Activated CD4-positive, alpha-beta T cell treated with anti-CD3 and anti-CD28 coated beads, Interleukin-2, Interleukin-4, amounts not matched to agents 100 ng/mL and 50 ng/mL, durations not matched to agents 16 hours and 8 hours (primary cell): Measurements from ENCODE around the gene PPFIBP2.

Experiments used
- DNase-seq: peaks from one replicate; pipeline ENCODE4 v3.0.0-alpha.2; 2020; ENCODE audit warnings: low spot score

The PPFIBP2 gene

DNA sequence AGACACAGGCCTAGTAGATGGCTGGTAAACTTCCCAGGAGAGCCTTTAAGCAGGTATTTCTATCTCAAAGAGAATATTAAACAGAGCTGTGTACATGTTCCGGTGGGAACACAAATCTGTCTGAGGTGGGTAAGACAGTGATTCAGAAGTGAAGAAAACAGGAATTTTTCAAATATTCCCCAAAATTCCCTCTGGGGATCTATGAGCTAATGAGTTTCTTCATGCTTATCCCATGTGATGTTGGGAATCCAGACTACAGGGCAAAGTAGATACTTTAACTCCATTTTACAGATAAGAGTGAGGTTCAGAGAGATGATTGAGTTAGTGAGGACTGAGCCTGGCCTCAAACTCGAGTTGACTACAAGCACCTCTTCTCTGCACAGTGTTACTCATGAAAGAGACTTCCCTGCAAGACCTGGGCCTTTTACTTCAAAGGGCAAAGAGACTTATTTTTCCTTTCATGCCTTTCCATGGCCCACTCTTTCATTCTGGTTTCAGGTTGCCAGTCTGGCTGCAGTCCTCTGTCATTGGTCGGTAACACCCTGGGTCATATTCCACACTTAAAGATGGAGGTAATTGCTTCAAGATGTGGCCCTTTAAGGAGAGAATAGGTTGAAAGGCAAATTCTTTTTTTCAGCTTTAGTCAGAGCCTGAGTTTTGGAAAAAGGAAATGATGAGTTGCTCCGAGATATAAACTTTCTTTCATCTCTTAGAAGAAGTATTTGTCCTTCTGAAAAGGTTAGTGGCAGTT, 89.4 kb downstream of the PPFIBP2 start:
- no peak for DNase-seq

DNA sequence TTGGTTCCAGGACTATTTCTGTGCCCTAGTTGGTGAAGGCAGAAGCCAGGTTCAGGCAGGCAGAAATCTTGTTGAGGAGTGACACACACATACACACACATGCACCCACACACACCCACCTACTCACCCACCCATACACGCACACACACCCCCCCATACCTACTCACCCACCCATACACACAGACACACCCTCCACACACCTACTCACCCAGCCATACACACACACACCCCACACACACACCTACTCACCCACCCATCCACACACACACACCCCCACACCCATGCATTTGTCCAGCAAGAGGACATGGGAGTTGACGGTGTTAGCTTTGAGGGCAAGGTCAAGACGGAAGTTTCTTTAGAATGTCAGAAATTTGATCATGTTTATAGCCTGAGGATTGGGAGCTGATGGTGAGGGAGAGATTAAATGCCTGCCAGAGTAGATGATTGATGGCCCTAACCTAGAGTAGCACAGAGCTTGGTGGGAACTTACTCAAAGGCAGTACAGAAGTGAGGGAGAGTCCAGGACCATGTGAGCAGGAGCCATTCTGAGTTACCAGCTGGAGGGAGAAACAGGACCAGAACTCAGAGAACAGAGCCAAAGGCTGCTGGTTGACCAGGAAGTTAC, 90.6 kb downstream of the PPFIBP2 start:
- no peak for DNase-seq

DNA sequence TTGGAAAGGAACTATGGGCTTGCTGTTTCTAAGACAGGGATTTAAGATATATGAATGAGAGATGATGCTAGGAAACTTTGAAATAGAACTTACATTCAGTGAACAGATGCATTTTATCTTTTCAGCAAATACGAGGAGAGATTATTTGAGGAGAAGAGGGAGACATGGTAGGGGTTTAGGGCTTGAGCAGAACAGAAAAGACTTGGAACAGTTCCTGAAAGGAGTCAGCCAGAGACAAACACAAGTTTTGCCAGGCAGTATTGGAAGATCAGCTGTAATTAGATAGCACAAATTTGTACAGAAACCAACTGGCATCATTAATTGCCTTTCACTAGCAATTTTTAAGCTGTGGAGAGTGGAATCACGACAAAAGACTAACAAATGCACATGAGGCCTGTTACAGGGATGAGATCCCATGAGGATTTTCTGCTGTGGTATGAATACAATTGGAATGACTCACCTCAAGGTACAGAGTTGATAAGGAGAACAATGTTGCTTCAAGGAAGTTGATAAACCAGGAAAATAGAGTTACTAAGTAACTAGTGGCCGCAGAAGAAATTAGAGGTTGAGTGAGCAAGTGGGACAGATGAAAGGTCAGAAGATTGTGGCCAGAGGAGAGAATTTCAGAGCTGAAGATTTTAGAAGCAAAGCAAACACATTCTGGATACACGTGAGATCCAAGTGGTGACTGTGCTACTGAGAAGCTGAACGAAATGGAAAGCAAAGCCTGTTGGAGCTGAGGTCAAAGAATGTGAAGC, 91.6 kb downstream of the PPFIBP2 start:
- no peak for DNase-seq

DNA sequence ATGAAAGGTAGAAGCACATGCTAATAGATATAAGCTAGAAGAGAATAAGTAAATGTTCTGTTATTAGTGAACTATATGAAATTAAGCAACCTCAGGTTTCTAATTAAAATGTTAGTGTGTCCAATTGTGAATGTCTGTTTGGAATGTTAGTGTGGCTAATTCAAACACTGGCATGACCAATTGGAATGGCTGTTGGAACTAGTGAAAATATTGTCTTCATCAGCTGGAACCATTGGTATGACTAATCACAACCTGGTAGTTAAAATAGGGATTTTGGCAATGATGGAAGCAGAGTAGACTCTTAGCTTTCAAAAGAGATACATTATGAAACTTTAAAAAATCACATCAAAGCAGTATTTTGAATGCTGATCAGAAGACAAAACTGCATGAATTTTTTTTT, 92.7 kb downstream of the PPFIBP2 start:
- DNase-seq: no peak

DNA sequence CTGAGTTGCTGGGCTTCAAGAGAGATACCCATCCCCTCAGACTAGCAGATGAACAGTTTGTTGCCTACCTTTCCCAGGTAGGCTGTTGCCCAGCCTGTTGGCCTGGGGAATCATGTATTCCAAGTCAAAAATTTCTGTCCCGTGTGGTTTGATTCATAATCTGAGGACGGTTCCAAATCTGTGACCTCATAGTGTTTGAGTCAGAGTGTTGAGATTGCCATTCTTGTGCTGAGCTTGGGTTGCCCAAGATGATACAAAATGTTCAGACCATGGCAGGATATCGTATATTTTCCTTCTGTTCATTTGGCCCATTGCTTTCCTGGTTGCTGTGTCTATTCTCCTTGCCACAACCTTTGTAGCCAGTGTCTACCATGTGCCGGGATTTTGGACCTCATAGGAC, 95.2 kb downstream of the PPFIBP2 start:
- DNase-seq: no peak

DNA sequence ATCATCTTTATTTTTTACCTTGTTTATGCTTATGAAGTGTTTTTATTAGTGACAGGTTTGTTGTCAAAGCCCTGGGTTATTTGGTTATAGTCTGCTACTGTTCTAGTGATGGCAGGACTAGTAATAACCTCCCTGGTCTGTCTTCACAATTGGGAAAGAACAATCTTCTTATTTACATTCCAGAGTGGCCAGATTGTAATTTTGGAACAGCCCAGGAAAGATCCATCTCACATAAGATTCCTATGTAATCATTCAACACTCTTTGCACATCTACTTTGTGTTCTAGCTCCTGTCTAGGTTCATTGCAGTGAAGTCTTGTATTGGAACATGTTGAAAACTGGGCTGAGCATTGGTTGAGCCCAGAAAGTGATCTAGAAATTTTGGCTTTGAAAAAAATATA, 95.7 kb downstream of the PPFIBP2 start:
- DNase-seq: no peak

DNA sequence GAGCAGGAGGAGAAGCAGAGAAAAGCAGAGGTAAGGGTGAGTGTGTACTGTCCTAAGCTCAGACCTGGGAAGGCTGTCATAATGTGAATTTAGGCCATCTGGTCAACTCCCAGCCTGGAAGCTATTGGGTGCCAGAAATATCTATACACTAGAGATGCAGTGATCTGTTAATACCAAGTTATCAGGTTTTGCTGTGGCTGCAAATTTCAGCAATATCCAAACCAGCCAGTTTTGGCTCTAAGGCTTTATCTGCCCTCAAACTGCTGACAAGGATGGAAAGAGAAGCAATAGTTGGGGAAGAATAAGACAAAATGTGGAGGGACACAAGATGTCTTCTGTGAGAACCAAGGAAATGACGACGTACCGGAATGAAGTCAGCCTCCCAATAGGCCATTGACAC, 96.6 kb downstream of the PPFIBP2 start:
- DNase-seq: no peak

DNA sequence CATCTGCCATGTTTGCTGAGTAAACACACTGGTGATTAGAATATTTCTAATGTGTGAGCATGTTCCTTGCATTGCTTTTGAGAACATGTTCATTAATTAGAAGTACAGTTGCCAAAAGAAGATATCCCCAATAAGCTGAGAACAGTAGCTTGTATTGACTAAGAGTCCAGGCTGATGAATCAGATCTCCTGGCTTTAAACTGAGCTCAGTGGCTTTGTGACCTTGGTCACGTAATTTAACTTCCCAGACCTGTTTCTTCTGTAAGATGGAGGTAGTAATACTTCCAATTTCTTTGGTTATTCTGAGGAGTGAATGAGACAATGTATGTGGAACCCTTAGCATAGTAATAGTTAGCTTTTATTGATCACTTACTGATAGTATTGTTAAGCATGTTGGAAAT, 97.6 kb downstream of the PPFIBP2 start:
- no peak for DNase-seq

DNA sequence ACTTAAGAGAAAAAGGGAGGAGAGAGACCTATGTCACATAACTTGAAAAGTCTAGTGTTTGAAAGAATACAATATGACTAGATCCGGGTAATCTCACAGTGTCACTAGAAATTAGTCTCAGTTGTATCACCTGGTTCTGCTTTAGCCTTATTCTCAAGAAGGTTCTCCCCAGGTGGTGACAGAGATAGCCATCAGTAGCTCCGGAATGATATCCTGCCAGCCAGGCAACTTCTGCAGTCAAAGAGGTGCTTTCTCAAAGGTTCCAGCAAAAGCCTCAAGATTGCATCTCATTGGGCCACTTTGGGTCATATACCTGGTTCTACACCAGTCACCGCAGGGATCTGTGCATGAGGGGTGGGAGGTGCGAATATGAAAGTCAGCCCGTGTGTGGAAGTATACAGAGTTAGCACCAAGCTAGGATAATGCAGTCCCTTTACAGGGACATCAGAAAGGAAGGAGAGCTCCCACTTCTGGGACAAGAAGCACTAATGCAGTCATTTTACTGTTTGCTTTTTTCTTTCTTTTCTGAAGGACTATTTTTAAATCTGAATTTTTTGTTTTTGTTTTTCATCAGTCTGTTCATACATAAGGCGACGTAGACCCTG, 98.4 kb downstream of the PPFIBP2 start:
- DNase-seq: no peak

DNA sequence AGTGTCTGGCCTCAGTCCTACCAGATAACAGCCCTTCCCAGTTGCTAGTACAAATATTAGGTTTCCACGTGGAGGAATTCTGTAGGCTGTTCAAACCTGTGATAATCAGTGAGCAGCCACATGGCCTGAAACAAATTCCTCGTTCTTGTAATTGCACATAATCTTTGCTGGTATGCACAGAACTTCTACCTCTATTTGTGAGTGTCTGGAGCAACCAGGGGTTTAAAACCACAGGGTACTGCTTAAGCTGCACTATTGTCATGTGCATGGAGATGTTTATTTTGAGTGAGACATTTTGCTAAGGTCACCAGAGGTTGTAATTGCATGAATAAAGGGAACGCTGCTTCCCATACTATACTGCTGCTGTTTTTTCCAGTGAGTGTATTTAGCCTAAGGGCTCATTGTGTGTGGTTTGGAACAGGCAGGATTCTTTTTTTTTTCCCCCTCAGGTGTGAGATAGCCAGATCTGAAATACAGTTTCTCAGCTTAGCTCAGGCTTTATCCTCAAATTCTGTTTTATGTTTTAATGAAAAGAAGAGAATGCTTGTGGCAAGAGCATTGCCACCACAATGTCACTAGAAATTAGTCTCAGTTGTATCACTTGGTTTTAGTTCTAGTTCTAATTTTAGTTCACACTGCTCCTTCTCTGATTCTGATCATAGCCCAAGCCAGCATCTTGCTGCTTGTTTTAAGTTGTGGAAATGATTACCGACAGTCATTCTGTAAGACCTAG, 99.0 kb downstream of the PPFIBP2 start:
- no peak for DNase-seq

DNA sequence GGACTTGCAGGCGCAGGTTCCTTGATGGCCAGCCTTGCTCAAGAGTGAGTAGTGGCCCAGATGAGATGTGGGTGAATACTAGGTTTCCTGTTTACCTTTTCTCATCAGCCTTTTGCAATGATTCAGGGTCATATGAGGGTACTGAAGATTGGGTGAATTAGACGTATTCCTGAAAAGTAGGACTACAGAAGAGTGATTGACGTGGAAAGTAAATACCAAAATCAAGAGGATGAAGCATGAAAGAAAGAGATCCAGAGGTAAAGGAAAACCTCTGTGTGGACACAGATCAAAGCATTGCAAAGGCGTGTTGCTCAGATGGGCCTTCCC, 99.6 kb downstream of the PPFIBP2 start:
- DNase-seq: no peak

DNA sequence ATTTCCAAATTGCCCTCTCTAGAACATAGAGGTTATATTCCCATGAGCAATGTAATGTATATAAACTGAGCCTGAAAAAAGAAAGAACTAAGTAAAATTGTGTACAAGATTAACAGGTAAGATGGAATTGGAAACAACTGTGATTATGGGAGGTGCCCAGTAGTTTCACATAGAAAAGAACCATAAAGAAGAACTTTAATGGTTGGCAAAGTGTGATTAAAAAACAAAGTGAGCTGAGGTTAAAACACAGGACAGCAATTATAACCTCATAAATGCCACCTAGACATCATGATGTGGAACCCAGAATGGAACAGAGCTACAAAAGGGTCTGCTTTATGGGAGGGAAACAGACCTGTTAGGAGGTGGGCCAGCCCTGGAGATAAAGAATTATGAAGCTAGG, 100.9 kb downstream of the PPFIBP2 start:
- DNase-seq: no peak

DNA sequence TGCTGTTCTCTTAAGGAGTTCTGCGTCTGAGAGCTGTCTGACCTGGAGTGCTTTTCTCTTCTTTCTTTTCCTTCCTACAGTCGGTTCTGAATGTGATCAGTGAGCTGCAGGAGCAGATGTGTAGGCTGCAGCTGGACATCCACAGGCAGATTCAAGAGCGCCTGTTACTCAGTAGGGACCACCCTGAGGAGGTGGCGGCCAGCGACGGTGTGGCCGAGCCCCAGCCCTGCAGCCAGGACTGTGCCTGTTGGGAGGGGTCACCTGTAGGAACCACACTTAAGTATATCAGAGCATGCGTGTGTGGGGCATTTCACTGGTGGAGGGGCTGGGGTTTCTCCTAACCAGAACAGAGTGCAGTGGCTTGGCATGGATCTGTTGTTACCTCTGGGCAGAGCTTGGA, 103.2 kb downstream of the PPFIBP2 start:
- DNase-seq: no peak

DNA sequence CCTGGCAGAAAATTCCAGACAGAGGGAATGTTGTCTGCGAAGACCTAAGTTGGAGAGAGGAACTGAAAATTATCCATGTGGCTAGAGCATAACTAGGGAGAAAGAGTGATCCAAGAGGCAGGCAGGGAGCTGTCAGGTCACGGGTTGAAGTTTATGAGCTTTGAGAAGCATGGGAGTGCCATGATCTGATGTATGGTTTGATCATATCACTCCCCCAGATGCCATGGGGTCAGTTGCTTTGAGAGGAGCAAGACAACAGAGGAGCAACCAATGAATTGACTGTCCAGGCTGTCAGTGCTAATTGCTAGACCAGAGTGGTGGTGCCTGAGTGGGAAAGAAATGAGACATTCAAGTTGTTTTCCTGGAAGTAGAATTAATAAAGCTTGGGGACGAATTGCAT, 105.5 kb downstream of the PPFIBP2 start:
- DNase-seq: no peak

DNA sequence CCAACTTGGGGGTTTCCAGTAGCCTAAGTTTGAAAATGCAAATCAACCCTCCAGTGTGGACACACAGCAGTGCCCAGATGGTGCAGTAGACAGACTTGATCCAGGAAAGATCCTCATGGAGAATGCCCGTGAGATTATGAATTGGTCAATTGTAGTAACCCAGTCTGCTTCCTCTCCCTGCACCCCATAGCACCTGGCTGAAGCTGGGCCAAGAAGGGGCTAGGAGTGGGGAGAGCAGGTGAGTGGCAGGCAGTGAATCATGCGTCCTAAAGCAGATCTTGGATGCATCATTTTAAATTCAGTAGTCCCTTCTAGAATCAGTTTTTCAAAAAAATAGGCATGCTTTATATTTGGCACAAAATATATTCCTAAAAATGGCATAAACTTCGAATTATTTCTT, 107.3 kb downstream of the PPFIBP2 start:
- DNase-seq: no peak

DNA sequence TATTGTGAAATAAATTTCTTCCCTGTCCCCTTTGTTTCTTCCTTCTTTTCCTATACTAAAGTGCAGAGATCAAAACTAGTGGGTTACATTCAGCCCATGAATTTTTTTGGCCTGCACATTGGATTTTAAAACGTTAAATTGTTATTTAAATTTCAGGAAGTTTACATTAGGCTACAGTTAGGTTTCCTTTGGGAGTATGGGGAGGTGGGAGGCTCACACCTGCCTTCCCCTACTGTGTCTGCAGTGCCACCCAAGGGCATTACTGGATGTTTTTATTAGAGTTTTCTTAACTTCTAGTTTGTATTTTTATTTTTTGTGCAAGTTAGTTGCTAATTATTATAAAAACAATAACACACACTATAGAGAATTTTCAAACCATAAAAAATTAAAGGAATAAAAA, 107.8 kb downstream of the PPFIBP2 start:
- no peak for DNase-seq

DNA sequence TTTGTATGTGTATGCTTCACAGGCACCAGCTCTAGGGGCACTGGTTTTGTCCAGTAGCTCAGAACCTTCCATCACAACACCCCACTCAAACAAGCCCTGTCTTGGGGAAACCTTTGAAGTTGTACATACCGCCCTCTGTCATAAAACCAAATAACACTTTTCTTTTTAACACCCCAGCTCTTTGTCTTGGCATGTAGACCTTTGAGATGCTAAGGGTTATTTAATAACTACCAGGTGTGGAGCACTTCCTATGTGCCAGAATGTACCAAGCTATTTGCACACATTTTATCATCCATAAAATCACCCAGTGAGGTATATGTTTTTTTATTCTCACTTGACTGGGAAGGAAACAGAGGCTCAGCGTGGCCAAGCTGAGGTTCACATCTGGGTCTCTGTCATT, 108.9 kb downstream of the PPFIBP2 start:
- no peak for DNase-seq

DNA sequence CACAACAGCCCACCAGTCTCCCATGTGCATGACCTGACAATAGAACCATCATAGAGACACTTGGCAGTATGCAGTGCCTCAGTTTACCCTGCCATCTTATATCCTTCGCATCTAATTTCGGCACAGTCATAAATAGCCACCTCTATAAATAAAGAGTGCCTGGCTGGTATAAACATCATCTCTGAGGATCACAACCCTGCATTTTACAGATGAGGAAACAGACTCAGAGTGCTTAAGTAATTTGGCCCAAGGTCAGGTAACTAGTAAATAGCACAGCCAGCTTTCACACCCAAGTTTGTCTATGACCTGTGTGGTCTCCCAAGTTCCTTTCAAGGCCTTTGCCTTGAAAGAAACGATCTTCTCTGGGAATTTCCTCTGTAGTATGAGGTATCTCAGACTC, 114.9 kb downstream of the PPFIBP2 start:
- DNase-seq: no peak

DNA sequence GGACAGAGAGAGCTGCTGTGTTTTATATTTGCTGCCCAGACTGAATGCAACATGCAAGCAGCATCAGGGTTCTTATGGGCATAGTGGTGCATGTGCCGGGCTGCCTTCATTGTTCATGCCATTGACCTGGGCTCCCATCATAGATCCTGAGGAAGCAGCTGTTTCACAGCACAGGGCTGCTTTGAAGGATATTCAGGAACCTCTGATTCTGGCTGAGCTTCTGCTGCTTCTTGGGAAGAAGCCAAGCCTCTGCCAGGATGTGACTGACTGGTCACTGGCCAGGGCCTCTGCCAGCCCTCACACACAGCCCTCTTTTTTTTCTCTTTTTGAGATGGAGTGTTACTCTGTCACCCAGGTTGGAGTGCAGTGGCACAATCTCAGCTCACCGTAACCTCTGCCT, 116.2 kb downstream of the PPFIBP2 start:
- DNase-seq: no peak

DNA sequence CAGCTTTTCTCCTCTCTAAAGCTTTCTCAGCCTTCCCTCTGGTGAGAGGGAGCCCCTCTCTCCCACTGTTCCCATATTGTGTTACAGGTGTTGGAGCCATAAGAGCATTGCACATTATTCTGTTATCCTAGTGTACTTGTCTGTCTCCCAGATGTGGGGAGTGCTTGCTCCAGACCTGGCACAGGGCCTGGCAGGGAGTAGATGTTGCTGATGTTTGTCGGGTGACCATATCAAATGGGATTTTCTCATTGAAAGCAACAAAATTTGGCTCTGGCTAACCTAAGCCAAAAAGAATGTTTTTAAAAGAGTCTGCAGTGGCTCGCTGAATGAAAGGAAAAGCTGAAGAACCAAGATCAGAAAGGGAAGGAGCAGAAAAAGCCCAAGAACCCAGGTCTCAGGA, 118.4 kb downstream of the PPFIBP2 start:
- no peak for DNase-seq

DNA sequence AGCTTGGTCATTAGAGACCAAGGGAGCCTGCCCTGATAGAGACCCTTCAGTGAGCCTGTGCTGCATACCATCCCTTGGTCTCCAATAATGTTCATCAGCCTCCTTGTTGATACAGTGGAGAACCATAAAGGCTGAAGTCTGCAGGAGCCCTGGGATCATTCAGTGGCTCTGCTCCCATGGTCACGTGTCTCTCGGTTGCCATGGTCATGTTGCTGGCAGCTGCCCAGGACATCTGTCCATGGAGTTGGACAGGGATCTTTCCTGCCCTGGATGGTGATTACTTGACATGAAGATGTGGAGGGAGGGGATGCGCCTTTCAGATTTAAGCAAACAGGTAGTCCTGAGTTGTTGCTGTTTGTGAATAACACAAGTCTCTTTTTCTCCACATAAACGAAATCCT, 121.3 kb downstream of the PPFIBP2 start:
- DNase-seq: no peak

DNA sequence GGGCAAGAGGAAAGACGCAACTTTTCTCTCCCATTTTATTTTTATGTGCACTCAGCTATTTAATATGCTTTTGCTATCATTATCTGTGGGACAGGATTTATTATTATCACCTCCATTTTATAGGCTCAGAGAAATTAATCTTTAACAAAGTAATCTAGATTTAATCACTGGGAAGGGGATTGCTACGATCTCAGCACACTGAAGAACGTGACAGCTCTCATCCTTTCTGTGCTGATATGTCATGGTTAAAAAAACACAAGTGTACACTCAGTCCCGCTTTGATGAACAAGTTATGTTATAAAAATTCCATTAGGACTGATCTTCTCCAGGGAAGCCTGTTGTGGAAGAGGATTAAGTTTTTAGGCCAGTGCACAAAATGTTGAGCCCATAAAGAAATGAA, 121.9 kb downstream of the PPFIBP2 start:
- no peak for DNase-seq
